AG10803 (cell line): ENCODE results near the gene EPO.

Source experiments
- DNase-seq: peaks from one replicate; pipeline ENCODE4 v3.0.0; 2010; ENCODE audit warnings: low read depth
- H3K4me3 ChIP-seq: 2 replicates; pipeline ENCODE4 v1.5.1; 2011; ENCODE audit warnings: mild to moderate bottlenecking, low read length, control low read depth
- TF ChIP-seq, protein P1 (sequence below): conservative IDR thresholded peaks from 2 replicates; pipeline ENCODE4 v1.5.1; 2011; ENCODE audit warnings: mild to moderate bottlenecking, low read length, control low read depth, inconsistent platforms

Gene EPO

GRCh38 chr7:100675581-100676350, 44.5 kb upstream of the EPO start:
- DNase-seq, result peak; percentile 63
- peak overlapping the region; percentile 92 for H3K4me3 ChIP-seq
- TF ChIP-seq, protein P1, sequence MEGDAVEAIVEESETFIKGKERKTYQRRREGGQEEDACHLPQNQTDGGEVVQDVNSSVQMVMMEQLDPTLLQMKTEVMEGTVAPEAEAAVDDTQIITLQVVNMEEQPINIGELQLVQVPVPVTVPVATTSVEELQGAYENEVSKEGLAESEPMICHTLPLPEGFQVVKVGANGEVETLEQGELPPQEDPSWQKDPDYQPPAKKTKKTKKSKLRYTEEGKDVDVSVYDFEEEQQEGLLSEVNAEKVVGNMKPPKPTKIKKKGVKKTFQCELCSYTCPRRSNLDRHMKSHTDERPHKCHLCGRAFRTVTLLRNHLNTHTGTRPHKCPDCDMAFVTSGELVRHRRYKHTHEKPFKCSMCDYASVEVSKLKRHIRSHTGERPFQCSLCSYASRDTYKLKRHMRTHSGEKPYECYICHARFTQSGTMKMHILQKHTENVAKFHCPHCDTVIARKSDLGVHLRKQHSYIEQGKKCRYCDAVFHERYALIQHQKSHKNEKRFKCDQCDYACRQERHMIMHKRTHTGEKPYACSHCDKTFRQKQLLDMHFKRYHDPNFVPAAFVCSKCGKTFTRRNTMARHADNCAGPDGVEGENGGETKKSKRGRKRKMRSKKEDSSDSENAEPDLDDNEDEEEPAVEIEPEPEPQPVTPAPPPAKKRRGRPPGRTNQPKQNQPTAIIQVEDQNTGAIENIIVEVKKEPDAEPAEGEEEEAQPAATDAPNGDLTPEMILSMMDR, result no peak

DNA sequence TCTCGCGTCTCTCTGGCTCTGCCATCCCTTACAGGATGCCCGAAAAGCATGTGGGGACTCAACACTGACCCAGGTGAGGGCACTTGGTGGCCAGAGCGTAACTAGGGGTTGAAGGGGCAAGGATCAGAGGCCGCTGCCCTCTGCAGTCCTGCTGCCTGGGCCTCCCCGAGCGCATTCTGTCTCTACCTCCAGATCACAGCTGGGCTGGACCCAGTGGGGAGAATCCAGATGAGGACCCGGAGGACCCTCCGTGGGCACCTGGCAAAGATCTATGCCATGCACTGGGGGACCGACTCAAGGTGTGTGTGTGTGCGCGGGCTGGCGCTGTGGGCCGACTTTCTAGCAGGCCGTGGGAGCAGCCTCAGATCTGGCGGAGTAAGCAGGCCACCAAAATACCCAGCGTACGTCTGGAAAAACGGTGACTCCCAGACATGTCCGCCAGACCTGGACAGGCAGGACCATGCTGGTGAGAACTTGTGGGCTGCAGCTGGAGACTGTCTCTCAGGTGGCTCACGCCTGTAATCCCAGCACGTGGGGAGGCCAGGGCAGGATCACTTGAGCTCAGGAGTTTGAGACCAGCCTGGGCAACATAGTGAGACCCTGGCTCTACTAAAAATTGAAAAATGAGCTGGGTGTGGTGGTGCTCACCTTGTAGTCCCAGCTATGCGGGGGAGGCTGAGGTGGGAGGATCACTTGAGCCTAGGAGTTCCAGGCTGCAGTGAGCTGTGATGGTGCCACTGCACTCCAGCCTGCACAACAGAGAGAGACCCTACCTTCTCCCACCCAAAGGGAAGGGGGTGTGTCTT, 43.6 kb upstream of the EPO start:
- TF ChIP-seq, protein P1, result no peak
- peak overlapping the region; percentile 92 for H3K4me3 ChIP-seq

DNA sequence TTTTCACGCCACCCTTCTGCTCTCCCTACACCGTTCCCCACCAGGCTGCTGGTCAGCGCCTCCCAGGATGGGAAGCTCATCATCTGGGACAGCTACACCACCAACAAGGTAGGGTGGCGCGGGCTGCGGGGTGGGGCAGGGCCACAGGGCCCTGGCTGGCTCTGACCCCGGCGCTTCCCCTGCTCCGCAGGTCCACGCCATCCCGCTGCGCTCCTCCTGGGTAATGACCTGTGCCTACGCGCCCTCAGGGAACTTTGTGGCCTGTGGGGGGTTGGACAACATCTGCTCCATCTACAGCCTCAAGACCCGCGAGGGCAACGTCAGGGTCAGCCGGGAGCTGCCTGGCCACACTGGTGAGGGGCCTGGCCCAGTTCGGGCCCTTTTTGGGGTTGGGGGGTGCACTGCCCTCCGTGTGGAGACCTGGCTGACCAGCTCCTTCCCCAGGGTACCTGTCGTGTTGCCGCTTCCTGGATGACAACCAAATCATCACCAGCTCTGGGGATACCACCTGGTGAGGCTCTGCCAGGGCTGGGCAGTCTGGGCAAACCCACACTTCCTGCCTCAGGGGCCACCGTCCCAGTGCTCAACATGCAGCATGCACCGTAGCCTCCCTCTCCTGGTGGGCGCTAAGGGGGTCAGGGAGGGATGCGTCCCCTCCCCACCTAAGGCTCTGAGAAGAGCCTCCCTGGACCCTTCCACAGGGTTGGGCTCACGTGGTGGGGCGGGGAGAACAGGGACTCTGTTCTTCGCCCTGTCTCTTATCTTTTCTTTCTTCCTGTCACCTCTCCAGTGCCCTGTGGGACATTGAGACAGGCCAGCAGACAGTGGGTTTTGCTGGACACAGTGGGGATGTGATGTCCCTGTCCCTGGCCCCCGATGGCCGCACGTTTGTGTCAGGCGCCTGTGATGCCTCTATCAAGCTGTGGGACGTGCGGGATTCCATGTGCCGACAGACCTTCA, 42.7 kb upstream of the EPO start:
- DNase-seq, result no peak
- TF ChIP-seq, protein P1, result no peak
- H3K4me3 ChIP-seq, result no peak overlapping the region

More for the DNA sequence above, 43.6 kb upstream of the EPO start:
- no peak for DNase-seq

GRCh38 chr7:100678291-100678984, 41.8 kb upstream of the EPO start:
- DNase-seq, result no peak
- TF ChIP-seq, protein P1, result no peak
- H3K4me3 ChIP-seq, result no peak overlapping the region

GRCh38 chr7:100679129-100679926, 40.9 kb upstream of the EPO start:
- TF ChIP-seq, protein P1, result no peak
- DNase-seq, result no peak
- H3K4me3 ChIP-seq, result no peak overlapping the region
